ENCODE results near the gene CNTNAP2.

Gene CNTNAP2

DNA sequence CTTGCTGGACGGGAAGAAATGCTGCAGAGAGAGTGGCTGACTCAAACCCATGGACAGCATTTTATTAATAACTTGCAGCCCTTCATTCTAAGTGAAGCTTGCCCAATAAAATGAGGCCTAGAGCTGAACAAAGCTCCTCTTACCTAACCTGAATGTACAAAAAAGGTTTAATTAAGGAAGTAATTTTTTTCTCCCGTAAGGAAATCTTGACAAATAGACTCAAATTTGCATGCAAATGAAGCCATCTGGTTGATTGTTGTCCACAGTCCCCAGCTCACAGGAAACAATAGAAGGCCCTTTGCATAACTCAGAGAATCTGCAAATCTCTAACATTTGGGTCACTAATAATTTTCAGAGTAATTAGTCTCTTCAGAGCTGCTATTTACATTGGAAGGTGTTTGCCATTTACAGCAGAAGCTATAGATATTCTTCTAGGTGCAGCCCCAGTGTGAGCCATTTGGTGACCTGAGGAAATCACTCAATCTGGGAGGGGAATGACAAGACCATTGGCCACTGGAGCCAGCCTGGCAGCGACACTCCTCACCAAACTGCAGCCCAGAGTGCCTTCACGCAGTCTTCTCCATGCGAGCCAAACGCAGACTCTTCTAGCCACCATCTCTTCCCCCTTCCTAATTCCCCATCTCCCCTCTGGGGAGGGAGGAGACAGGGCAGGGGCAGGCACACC is 1991.0 kb downstream of the CNTNAP2 start:
- peaks cover 13 to 62% (median 49%) of the 10 kb centered on the region in 10 experiments; a peak in 18 of 20 replicates for H3K4me1 ChIP-seq
- no peaks in the 10 kb centered on the region for H3K27me3 ChIP-seq
- no peak overlapping the region for H3K9ac ChIP-seq
- H4K20me1 ChIP-seq: no peaks in the 10 kb centered on the region
- no peaks in the 10 kb centered on the region for H3K36me3 ChIP-seq
- no peak overlapping the region for H3K4me3 ChIP-seq
- H3K27ac ChIP-seq: no peak overlapping the region
- TF ChIP-seq Cebpa-rat (IDR thresholded peaks at IDR 0.05): no peak
- peaks cover 0 to 31% (median 6%) of the 10 kb centered on the region in 11 experiments; a peak in 13 of 22 replicates for H3K9me3 ChIP-seq (replicated peaks in 1 of 11)
- H3K4me2 ChIP-seq: peak overlapping the region in 4 of 11 experiments; percentile 11 to 37 (median 33); a peak in 6 of 22 replicates

DNA sequence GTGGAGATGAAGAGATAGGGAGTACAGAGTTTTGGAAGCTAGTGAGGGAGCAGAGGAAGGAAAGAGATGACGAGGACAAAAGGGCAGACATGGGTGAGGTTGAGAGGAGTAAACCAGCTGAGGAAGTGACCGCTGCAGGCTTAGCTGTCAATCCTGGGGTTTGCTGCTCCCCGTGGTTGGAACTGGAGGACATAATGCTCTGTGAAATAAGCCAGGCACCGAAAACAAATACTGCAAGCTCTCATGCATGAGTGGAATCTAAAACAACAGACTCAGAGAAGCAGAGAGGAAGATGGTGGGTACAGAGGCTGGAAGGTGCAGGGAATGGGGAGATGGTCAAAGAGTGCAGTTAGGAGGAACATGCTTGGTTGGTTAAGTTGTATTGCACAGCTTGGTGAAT is 1991.8 kb downstream of the CNTNAP2 start:
- Histone ChIP-seq H3K27me3 (no peaks in the 10 kb centered on the region), H3K4me3 (no peak overlapping the region), H4K20me1 (no peaks in the 10 kb centered on the region), H3K9ac (no peak overlapping the region), H3K9me3 (replicated peaks in 1 of 11) (peaks cover 0 to 30% (median 6%) of the 10 kb centered on the region in 11 experiments; a peak in 9 of 22 replicates), H3K27ac (no peak overlapping the region), H3K4me2 (peak overlapping the region in 4 of 11 experiments; percentile 27 to 37 (median 33); a peak in 5 of 22 replicates), H3K4me1 (peaks cover 11 to 54% (median 41%) of the 10 kb centered on the region in 10 experiments; a peak in 18 of 20 replicates), H3K36me3 (no peaks in the 10 kb centered on the region)
- no peak for TF ChIP-seq Cebpa-rat (IDR thresholded peaks at IDR 0.05)

- Histone ChIP-seq H3K4me3 (no peak overlapping the region), H3K9ac (no peak overlapping the region), H3K27me3 (no peaks in the 10 kb centered on the region), H3K27ac (no peak overlapping the region), H3K4me2 (no peak overlapping the region), H3K9me3 (replicated peaks in 1 of 11) (peaks cover 0 to 30% (median 6%) of the 10 kb centered on the region in 11 experiments; a peak in 9 of 22 replicates), H3K4me1 (peaks cover 0 to 36% (median 22%) of the 10 kb centered on the region in 10 experiments; a peak in 13 of 20 replicates), H4K20me1 (no peaks in the 10 kb centered on the region), H3K36me3 (no peaks in the 10 kb centered on the region)
- TF ChIP-seq Cebpa-rat (IDR thresholded peaks at IDR 0.05): no peak
Measured at GRCh38 chr7:148110097-148110868, 1993.7 kb downstream of the CNTNAP2 start.

DNA sequence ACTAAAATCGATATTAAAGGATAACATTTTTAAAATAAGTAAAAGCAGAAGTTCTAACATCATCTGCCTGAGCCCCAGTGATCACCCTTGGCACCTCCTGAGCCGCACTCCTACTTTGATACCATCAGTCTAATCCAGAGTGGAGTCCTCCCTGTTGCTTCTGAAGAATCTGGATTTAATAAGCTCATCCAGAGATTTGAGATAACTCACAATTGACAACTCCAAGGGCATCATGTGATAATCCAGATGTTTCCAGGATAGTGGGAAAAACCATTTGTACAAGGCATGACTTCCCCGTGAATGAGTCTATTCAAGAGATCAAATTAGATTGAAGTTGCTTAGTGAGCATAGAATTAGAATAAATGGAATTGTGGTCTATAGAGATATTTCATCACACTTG is 1998.2 kb downstream of the CNTNAP2 start:
- no peaks in the 10 kb centered on the region for H4K20me1 ChIP-seq
- no peaks in the 10 kb centered on the region for H3K27me3 ChIP-seq
- H3K9ac ChIP-seq: no peak overlapping the region
- no peak overlapping the region for H3K4me3 ChIP-seq
- no peak overlapping the region for H3K27ac ChIP-seq
- H3K36me3 ChIP-seq: no peaks in the 10 kb centered on the region
- no peak for TF ChIP-seq Cebpa-rat (IDR thresholded peaks at IDR 0.05)
- peaks cover 0 to 9% (median 0%) of the 10 kb centered on the region in 11 experiments; a peak in 6 of 22 replicates for H3K9me3 ChIP-seq (replicated peaks in 1 of 11)
- peaks cover 0 to 16% (median 0%) of the 10 kb centered on the region in 10 experiments; a peak in 6 of 20 replicates for H3K4me1 ChIP-seq
- H3K4me2 ChIP-seq: no peak overlapping the region

DNA sequence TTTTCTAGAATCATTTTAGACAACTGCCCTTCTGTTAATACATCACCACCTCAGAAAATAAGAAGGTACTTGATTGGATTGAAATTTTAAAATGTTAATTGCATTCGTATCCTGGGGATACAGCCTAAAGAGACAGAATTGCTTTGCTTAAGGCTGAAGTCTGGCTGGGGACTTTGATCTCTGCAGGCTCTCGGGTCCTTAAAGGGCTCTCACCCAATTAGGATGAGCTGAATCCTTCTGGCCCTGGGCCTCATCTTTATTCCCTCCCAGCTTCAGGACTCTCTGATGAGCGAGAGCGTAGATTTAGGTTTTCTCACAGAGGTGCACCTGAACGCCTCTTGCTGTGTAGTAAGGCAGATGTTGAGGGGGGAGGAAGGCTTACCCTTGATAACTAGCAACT is 1998.7 kb downstream of the CNTNAP2 start:
- TF ChIP-seq Cebpa-rat (IDR thresholded peaks at IDR 0.05): no peak
- Histone ChIP-seq H3K9ac (no peak overlapping the region), H3K9me3 (replicated peaks in 1 of 11) (peaks cover 0 to 5% (median 0%) of the 10 kb centered on the region in 11 experiments; a peak in 6 of 22 replicates), H3K4me3 (no peak overlapping the region), H4K20me1 (no peaks in the 10 kb centered on the region), H3K4me1 (peaks cover 0 to 16% (median 0%) of the 10 kb centered on the region in 10 experiments; a peak in 6 of 20 replicates), H3K36me3 (no peaks in the 10 kb centered on the region), H3K27ac (no peak overlapping the region), H3K27me3 (no peaks in the 10 kb centered on the region), H3K4me2 (no peak overlapping the region)

DNA sequence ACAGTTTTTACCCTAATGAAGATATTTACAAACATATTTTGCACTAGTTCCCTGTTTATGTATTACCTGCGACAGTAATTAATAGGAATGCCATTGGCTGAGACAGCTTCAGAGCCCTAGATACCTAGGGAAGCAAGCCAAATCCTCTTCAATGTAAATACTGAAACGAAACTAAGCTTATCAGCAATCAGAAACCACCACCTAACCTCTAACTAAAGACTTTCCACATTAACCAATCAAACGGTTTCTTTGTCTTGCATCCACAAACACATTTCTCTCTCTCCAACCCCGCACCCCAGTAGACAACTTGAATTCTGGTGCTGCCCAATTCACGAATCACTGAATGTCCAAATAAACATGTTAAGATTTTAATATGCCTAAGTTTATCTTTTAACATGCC is 1999.6 kb downstream of the CNTNAP2 start:
- H3K27ac ChIP-seq: no peak overlapping the region
- peaks cover 0 to 23% (median 2%) of the 10 kb centered on the region in 10 experiments; a peak in 8 of 20 replicates for H3K4me1 ChIP-seq
- no peaks in the 10 kb centered on the region for H3K36me3 ChIP-seq
- H3K4me3 ChIP-seq: no peak overlapping the region
- H3K9me3 ChIP-seq (replicated peaks in 1 of 11): peaks cover 0 to 4% (median 0%) of the 10 kb centered on the region in 11 experiments; a peak in 3 of 22 replicates
- TF ChIP-seq Cebpa-rat (IDR thresholded peaks at IDR 0.05): no peak
- H3K27me3 ChIP-seq: no peaks in the 10 kb centered on the region
- no peak overlapping the region for H3K9ac ChIP-seq
- peak overlapping the region in 4 of 11 experiments; percentile 1 to 13 (median 5); a peak in 1 of 22 replicates for H3K4me2 ChIP-seq
- no peaks in the 10 kb centered on the region for H4K20me1 ChIP-seq

GRCh38 chr7:148116829-148117403 is 2000.3 kb downstream of the CNTNAP2 start:
- Histone ChIP-seq H3K4me3 (no peak overlapping the region), H3K9me3 (replicated peaks in 1 of 11) (peaks cover 0 to 4% (median 0%) of the 10 kb centered on the region in 11 experiments; a peak in 3 of 22 replicates), H3K4me1 (peaks cover 0 to 30% (median 2%) of the 10 kb centered on the region in 10 experiments; a peak in 8 of 20 replicates), H3K27ac (no peak overlapping the region), H3K9ac (no peak overlapping the region), H4K20me1 (no peaks in the 10 kb centered on the region), H3K36me3 (no peaks in the 10 kb centered on the region), H3K27me3 (no peaks in the 10 kb centered on the region), H3K4me2 (no peak overlapping the region; a peak in 1 of 22 replicates)
- no peak for TF ChIP-seq Cebpa-rat (IDR thresholded peaks at IDR 0.05)

- H3K36me3 ChIP-seq: no peaks in the 10 kb centered on the region
- H3K9ac ChIP-seq: no peak overlapping the region
- no peak overlapping the region for H3K4me3 ChIP-seq
- TF ChIP-seq Cebpa-rat (IDR thresholded peaks at IDR 0.05): no peak
- no peaks in the 10 kb centered on the region for H4K20me1 ChIP-seq
- peaks cover 0 to 43% (median 8%) of the 10 kb centered on the region in 10 experiments; a peak in 10 of 20 replicates for H3K4me1 ChIP-seq
- no peak overlapping the region for H3K27ac ChIP-seq
- H3K27me3 ChIP-seq: no peaks in the 10 kb centered on the region
- H3K9me3 ChIP-seq (replicated peaks in 1 of 11): peaks cover 0 to 15% (median 0%) of the 10 kb centered on the region in 11 experiments; a peak in 4 of 22 replicates
- no peak overlapping the region for H3K4me2 ChIP-seq
Measured at GRCh38 chr7:148118371-148118770, 2001.8 kb downstream of the CNTNAP2 start.

DNA sequence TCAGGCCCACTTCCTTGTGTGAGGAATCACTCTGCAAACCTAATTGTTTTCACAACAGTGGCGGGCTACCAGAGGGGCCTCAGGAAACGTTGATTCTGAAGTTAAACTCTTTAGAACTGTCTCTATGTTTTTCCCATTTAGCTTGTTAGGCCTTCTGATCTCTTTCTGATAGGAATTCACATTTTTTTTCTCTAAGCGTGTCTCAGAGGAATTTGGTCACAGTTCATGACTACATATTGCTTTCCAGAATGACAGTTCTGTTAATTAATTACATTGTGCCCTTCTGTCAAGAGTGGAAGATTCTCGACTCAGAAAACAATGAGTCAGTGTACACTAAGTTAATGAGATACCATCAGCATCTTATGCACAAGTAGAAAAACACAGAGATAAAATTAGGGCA is 2004.8 kb downstream of the CNTNAP2 start:
- no peak for TF ChIP-seq Cebpa-rat (IDR thresholded peaks at IDR 0.05)
- no peaks in the 10 kb centered on the region for H3K27me3 ChIP-seq
- peaks cover 0 to 42% (median 10%) of the 10 kb centered on the region in 10 experiments; a peak in 10 of 20 replicates for H3K4me1 ChIP-seq
- H3K4me3 ChIP-seq: no peak overlapping the region
- H3K9ac ChIP-seq: no peak overlapping the region
- peaks cover 0 to 37% (median 16%) of the 10 kb centered on the region in 11 experiments; a peak in 14 of 22 replicates for H3K9me3 ChIP-seq (replicated peaks in 1 of 11)
- H3K27ac ChIP-seq: no peak overlapping the region
- H3K4me2 ChIP-seq: peak overlapping the region in 4 of 11 experiments; percentile 1 to 57 (median 14); a peak in 3 of 22 replicates
- no peaks in the 10 kb centered on the region for H3K36me3 ChIP-seq
- H4K20me1 ChIP-seq: no peaks in the 10 kb centered on the region

All from BLaER1 treated with 17β-estradiol and CSF1 and Interleukin-3, amounts not matched to agents 10 nM and 100 nM (cell line).